GM13977 (cell line): ENCODE measurements around the gene LAMP5.

Experiments used
- DNase-seq: peaks from one replicate; pipeline ENCODE4 v3.0.0; 2012; ENCODE audit warnings: low spot score
- CTCF ChIP-seq: IDR thresholded peaks from 2 replicates; pipeline ENCODE4 v1.5.1; 2012; ENCODE audit warnings: mild to moderate bottlenecking, control low read depth; ENCODE audit not compliant: insufficient read depth; ENCODE audit errors: extremely low read depth, missing control alignments
- in situ Hi-C: fragments of 300-500 bp; cut with MboI; formaldehyde crosslinking; loops from one replicate; pipeline ENCODE4 v1.12.0; 2022; ENCODE audit warnings: low sequenced_read_pairs, low pct_unique_long_range_greater_than_20kb, mixed read lengths, inconsistent platforms; ENCODE audit not compliant: unreplicated experiment

Gene LAMP5

GRCh38 chr20:9514461-9515213 lies at the start of gene LAMP5:
Gene LAMP5, plus strand, starts transcription at chr20:9514590. Its CDS starts 263 bp downstream, at chr20:9514853.
- no peak for DNase-seq
- no peak for TF ChIP-seq CTCF
- in situ Hi-C loops: loop anchor here (10.0 kb wide), 1 partner anchor 90 kb away; no protein-coding TSS in a partner anchor

GRCh38 chr20:9467995-9468394 lies 46.4 kb upstream of the LAMP5 start:
- in situ Hi-C loops: no loop called here
- DNase-seq: peak; percentile 7
- TF ChIP-seq CTCF: peak; percentile 52

GRCh38 chr20:9474835-9475415 lies 39.5 kb upstream of the LAMP5 start:
- in situ Hi-C loops: no loop called here
- no peak for TF ChIP-seq CTCF
- DNase-seq: no peak

GRCh38 chr20:9475456-9475855 lies 38.9 kb upstream of the LAMP5 start:
- no peak for TF ChIP-seq CTCF
- DNase-seq: no peak
- in situ Hi-C loops: no loop called here

- in situ Hi-C loops: no loop called here
- no peak for TF ChIP-seq CTCF
- no peak for DNase-seq
These were observed 38.2 kb upstream of the LAMP5 start for GRCh38 chr20:9476174-9476573.

- no peak for TF ChIP-seq CTCF
- no peak for DNase-seq
- in situ Hi-C loops: no loop called here
These were observed 37.8 kb upstream of the LAMP5 start for GRCh38 chr20:9476637-9477036.
